Skeletal muscle cell (primary cell): ENCODE data around the gene USP47.

Source experiments
- DNase-seq: peaks from one replicate; pipeline ENCODE4 v3.0.0-alpha.2; 2010; ENCODE audit warnings: low read depth
- H3K4me3 ChIP-seq: 2 replicates; pipeline ENCODE4 v1.5.1; 2011; ENCODE audit warnings: low read depth, mild to moderate bottlenecking, control low read depth, low read length, moderate library complexity

The USP47 gene

DNA sequence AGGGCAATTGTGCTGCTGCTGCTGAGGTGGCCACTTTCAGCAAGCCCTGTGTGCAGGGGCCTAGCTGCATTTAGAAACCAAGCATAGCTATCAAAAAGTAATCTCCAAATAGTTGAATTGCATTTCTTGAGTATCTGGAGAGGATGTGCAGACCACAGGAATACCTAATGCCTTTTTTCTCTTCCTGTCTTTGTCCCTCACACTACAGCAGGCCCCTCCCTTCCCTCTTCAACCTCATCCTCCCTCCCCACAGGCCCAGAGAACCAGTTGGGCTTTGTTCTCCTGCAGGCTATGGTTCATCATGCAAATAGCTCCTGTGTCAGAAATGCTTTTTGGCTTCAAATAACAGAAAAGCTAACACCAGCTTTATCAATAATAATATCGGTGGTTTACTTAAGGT, 118.9 kb downstream of the USP47 start:
- DNase-seq = no peak
- no peak overlapping the region for H3K4me3 ChIP-seq

- no peak overlapping the region for H3K4me3 ChIP-seq
- DNase-seq = no peak
Observed at GRCh38 chr11:11961399-11962028, 119.7 kb downstream of the USP47 start.

DNA sequence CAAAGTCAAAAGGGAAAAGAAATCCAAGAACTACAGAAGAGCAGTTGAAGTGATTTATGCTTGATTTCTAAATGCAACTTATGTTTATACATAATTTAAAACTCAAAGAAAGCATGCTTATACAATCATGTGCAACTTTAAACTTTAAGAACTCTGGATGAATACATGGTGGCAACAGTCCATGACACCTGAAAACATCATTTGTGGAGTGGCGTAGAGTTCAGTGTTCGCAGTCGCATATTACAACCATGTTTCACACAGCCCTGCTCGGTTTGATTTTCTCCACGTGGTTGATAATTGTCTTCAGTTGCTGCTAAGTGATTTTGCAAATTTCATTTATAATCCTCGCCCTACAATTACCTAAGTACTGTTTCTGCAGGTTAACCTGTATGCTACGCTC, 121.3 kb downstream of the USP47 start:
- H3K4me3 ChIP-seq = no peak overlapping the region
- DNase-seq = no peak

DNA sequence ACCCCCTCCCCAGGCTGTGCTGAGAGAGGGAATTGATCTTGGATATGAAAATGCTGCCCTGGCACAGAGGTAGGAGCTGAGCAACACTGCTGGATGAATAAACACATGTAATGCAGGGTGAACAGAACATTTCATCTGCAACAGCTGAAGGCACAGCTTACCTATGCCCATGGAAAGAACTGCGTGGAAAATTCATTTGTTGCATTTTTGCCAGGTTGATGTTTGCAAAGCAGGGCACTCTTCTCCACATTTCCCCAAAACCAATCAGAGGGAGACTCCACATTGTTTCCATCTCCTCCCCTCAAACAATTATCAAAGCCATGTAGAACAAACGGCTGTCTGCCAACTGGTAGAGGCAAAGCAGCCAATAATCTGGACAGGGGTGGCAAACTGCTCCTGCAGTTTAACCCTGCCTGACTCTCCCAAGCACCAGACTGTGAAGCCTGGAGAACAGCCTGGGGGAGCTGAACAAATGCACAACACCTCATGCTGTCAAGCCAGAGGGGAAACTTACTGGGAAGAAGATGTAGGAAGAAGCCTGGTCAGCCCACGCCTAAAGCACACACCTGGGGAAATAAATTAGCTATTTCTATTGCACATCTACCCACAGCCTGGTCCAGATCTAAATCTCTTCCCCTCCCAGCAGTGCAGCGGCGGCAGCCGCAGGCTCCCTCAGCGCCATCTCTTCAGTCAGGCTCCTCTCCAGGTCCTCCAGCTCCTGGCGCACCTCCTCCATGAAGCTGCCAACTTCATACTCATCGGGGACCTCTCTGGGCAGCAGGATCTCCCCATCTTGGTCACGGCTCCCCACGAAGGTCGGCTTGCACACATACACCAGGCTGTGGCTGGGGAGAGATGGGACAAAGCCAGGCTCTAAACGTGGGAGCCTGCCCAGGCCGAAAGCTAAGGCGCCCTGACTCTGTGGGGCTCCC, 122.3 kb downstream of the USP47 start:
- no peak for DNase-seq

GRCh38 chr11:11964774-11965150, 123.0 kb downstream of the USP47 start:
- no peak overlapping the region for H3K4me3 ChIP-seq
- no peak for DNase-seq

More for the DNA sequence above, 122.3 kb downstream of the USP47 start:
- no peak overlapping the region for H3K4me3 ChIP-seq

GRCh38 chr11:11965192-11965591, 123.4 kb downstream of the USP47 start:
- no peak for DNase-seq
- H3K4me3 ChIP-seq = no peak overlapping the region

GRCh38 chr11:11965656-11966353, 124.0 kb downstream of the USP47 start:
- no peak for DNase-seq
- H3K4me3 ChIP-seq = no peak overlapping the region

GRCh38 chr11:11966354-11966741, 124.6 kb downstream of the USP47 start:
- no peak for DNase-seq
- no peak overlapping the region for H3K4me3 ChIP-seq

DNA sequence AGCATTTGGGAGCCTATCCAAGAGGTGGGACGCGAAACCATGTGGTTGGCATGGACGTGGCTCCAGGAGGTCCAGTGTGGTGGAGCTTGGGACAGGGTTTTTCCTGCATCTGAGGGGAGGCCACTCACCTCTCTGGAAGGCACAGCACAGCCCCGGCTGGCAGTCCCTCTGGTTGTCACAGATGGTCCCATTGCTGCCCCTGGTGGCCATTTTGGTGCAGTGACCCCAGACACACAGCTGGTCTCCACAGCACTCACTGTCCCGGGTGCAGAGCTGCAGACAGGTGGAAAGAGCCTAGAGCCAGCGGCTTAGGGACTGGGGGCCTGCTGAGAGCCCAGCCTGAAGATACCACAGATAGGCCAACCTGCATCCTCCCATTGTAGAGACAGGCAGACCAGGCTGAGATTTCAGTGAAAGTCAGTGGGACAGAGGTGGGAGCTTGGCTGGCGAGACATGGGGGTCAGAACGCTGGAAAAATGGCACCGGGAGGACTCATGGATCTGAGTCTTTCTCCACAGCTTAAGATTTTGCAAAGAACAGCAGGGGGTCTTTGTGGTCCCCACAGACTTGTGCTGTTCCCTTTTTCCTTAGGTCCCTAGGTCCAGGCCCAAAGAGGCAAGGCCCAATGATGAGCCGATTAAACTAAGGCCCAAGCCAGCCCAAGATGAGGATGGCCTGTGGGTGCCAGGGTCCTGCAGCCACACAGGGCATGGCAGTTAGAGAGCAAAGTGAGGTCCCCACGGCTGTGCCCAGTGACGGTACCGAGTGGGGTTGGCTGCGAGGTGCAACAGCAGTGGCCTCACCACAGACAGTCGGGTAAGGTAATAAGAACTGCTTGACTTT, 125.3 kb downstream of the USP47 start:
- no peak for DNase-seq
- no peak overlapping the region for H3K4me3 ChIP-seq

DNA sequence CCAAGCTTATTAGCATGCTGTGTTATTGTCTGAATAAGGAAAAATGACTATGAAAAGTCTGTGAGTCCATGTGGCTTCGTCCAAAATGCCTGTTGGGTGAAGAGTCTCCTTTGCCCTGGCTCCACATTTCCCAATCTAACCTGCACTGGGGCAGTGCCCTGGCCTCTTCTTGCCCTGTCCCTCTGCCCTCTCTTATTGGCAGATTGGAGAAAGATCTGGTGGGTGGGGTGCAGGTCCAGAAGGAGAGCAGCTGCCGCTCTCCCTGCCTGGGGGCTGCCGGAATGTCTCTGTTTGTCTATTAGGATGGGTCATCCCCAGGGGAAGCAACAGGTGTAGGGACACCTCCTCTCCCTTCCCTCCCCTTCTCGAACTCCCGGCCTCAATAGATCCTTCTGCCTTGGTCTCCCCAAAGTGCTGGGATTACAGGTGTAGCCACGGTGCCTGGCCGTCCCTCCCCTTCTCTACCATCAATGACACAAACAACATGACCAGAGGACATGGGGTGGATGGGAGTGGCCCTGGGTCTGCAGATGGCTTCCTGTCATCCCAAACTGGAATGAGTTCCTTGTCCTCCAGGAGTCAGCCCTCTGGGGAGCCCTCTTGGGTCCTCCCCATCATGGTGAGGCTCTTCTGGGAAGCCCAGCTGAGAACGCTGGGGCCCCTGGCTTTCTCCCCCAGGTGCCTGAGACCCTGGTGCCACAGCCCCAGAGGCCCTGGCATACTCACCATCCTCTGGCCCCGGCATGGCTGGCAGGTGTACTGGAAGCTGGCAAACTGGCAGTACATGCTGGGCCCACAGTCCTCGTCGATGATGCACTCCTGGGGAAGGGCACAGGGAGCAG, 126.1 kb downstream of the USP47 start:
- DNase-seq = no peak
- H3K4me3 ChIP-seq = no peak overlapping the region

GRCh38 chr11:11968511-11969280, 126.9 kb downstream of the USP47 start:
- no peak for DNase-seq
- no peak overlapping the region for H3K4me3 ChIP-seq

- H3K4me3 ChIP-seq = no peak overlapping the region
- no peak for DNase-seq
Observed at GRCh38 chr11:11969380-11970215, 127.8 kb downstream of the USP47 start.

GRCh38 chr11:11970556-11970955, 128.8 kb downstream of the USP47 start:
- no peak for DNase-seq
- H3K4me3 ChIP-seq = no peak overlapping the region

GRCh38 chr11:11971906-11972547, 130.3 kb downstream of the USP47 start:
- no peak for DNase-seq
- H3K4me3 ChIP-seq = no peak overlapping the region

GRCh38 chr11:11972730-11973341, 131.1 kb downstream of the USP47 start:
- no peak overlapping the region for H3K4me3 ChIP-seq
- DNase-seq = no peak

DNA sequence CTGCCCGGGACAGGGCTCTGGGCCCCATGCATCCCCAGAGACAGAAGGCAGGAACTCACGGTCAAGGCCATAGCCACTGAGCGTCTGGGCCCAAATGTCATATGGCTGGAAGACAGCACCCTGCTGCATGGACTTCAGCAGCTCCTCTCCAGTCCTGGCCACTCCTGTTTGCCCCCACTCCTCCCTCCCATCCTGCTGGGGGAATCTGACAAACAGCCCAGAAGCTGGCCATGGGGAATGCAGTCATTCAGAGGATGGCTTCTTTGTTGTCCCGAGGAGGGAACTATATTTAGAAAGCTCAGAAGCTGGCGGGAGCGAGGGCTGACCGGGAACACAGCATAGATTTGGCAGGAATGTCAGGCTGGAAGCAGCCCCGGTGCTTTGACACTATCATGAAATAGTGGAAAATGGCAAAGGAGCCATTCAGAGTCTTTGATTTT, 131.6 kb downstream of the USP47 start:
- no peak overlapping the region for H3K4me3 ChIP-seq
- DNase-seq = no peak
